PC-3 (cell line): Measurements from ENCODE around the gene CES4A. TPM values are rescaled to one million over a fixed set of nuclear protein-coding genes. Genes with fewer than 3 reads are reported as not detected.

Experiments
- ATAC-seq: fragments of 200-7000 bp; cut with Tn5 transposase; 2 replicates; pipeline ENCODE4 v1.9.1; 2020; ENCODE audit warnings: mild to moderate bottlenecking, moderate library complexity
- BruUV-seq: library from RNA; stranded (reverse); fragments of 400-500 nt; replicated peaks from 2 replicates; lab custom pipeline; 2021; lab: Mats Ljungman, UMichigan
- CTCF ChIA-PET: fragments of 300-600 bp; sonication (Branson Sonifier 250); formaldehyde crosslinking; loops from one replicate; lab custom pipeline; 2022; ENCODE audit warnings: antibody characterized with exemption; lab: Charles Lee
- POLR2A ChIA-PET: fragments of 300-600 bp; sonication (Branson Sonifier 250); formaldehyde crosslinking; loops from one replicate; lab custom pipeline; 2022; ENCODE audit warnings: antibody characterized with exemption; ENCODE audit not compliant: unreplicated experiment; lab: Charles Lee
- DNase-seq: peaks from one replicate; pipeline ENCODE4 v3.0.0-alpha.2; 2015
- H2AFZ ChIP-seq: fragments of 300-600 bp; sonication (generic); 2 replicates; pipeline ENCODE4 v1.6.0; 2016; ENCODE audit warnings: antibody characterized with exemption, low read length
- H3F3A ChIP-seq: fragments of 300-600 bp; sonication (generic); one replicate; pipeline ENCODE4 v1.6.0; 2017; ENCODE audit warnings: antibody characterized with exemption, low read length, control low read depth, mild to moderate bottlenecking; ENCODE audit not compliant: unreplicated experiment
- H3K27ac ChIP-seq: fragments of 300-600 bp; sonication (generic); 2 replicates; pipeline ENCODE4 v1.5.1; 2016; ENCODE audit warnings: mild to moderate bottlenecking, low read length
- H3K27me3 ChIP-seq: fragments of 300-600 bp; sonication (generic); 2 replicates; pipeline ENCODE4 v1.6.1; 2016; ENCODE audit warnings: low read length, mixed read lengths
- H3K36me3 ChIP-seq: fragments of 300-600 bp; sonication (generic); 2 replicates; pipeline ENCODE4 v1.6.1; 2016; ENCODE audit warnings: low read depth, mixed run types, low read length, mixed read lengths
- H3K4me1 ChIP-seq: fragments of 300-600 bp; sonication (generic); 2 replicates; pipeline ENCODE4 v1.5.1; 2016; ENCODE audit warnings: low read length; ENCODE audit not compliant: insufficient read depth
- H3K4me2 ChIP-seq: fragments of 300-600 bp; sonication (generic); 2 replicates; pipeline ENCODE4 v1.6.0; 2016; ENCODE audit warnings: low read length
- H3K4me3 ChIP-seq: fragments of 300-600 bp; sonication (generic); 2 replicates; pipeline ENCODE4 v1.5.1; 2016; ENCODE audit warnings: mild to moderate bottlenecking, low read length, mixed read lengths
- H3K79me2 ChIP-seq: fragments of 300-600 bp; sonication (generic); 2 replicates; pipeline ENCODE4 v1.6.1; 2017; ENCODE audit warnings: low read length, mixed read lengths
- H3K9ac ChIP-seq: fragments of 300-600 bp; sonication (generic); 2 replicates; pipeline ENCODE4 v1.6.0; 2016; ENCODE audit warnings: mild to moderate bottlenecking, low read length
- H3K9me2 ChIP-seq: fragments of 300-600 bp; sonication (generic); replicated peaks from 2 replicates; pipeline ENCODE4 v1.6.1; 2016; ENCODE audit warnings: mixed run types, low read length, mixed read lengths
- H3K9me3 ChIP-seq: fragments of 300-600 bp; sonication (generic); 2 replicates; pipeline ENCODE4 v1.6.1; 2016; ENCODE audit warnings: low read length, mixed read lengths
- H4K20me1 ChIP-seq: fragments of 300-600 bp; sonication (generic); 2 replicates; pipeline ENCODE4 v1.6.1; 2016; ENCODE audit warnings: low read length, mixed read lengths
- EZH2 ChIP-seq: fragments of 300-600 bp; sonication (generic); IDR thresholded peaks from one replicate; pipeline ENCODE4 v1.6.1; 2017; ENCODE audit warnings: antibody characterized with exemption, mild to moderate bottlenecking, low read length; ENCODE audit not compliant: unreplicated experiment
- EZH2phosphoT487 ChIP-seq: fragments of 300-600 bp; sonication (generic); IDR thresholded peaks from 2 replicates; pipeline ENCODE4 v1.6.1; 2018; ENCODE audit warnings: mild to moderate bottlenecking, antibody characterized with exemption, low read length, borderline replicate concordance
- intact Hi-C: fragments of 100-400 bp; cut with micrococcal nuclease; formaldehyde crosslinking; loops from 2 replicates; pipeline ENCODE4 v1.9.0; 2023
- total RNA-seq: library from RNA; depleted of rRNA; stranded (reverse); fragments of >200 nt; gene quantifications from 2 replicates; pipeline ENCODE4 v1.2.3, GENCODE V29; 2014
- TF ChIP-seq, protein P1 (sequence below): fragments of 300-600 bp; sonication (generic); conservative IDR thresholded peaks from 2 replicates; pipeline ENCODE4 v1.5.1; 2017; ENCODE audit warnings: antibody characterized with exemption, low read depth, mild to moderate bottlenecking, low read length

CES4A gene
- total RNA-seq, 1 experiment from 2014 or later, result 2.6 TPM

GRCh38 chr16:66958857-66959703, 29.3 kb upstream of the CES4A start:
- Histone ChIP-seq H3K9me2 (no peaks in the 10 kb centered on the region), H3K4me2 (no peak overlapping the region), H3K36me3 (no peaks in the 10 kb centered on the region), H4K20me1 (no peaks in the 10 kb centered on the region), H3K27me3 (no peaks in the 10 kb centered on the region), H3K9ac (no peak overlapping the region), H3K27ac (no peak overlapping the region), H3K9me3 (no peaks in the 10 kb centered on the region), H3K4me1 (no peaks in the 10 kb centered on the region), H3K79me2 (no peaks in the 10 kb centered on the region), H3K4me3 (no peak overlapping the region), H3F3A (no peaks in the 10 kb centered on the region), H2AFZ (no peak overlapping the region)
- no peak for DNase-seq
- BruUV-seq, result no TSS peak
- intact Hi-C loops, result no loop called here
- TF ChIP-seq EZH2phosphoT487 (no peak), EZH2 (no peak)
- TF ChIP-seq, protein P1, sequence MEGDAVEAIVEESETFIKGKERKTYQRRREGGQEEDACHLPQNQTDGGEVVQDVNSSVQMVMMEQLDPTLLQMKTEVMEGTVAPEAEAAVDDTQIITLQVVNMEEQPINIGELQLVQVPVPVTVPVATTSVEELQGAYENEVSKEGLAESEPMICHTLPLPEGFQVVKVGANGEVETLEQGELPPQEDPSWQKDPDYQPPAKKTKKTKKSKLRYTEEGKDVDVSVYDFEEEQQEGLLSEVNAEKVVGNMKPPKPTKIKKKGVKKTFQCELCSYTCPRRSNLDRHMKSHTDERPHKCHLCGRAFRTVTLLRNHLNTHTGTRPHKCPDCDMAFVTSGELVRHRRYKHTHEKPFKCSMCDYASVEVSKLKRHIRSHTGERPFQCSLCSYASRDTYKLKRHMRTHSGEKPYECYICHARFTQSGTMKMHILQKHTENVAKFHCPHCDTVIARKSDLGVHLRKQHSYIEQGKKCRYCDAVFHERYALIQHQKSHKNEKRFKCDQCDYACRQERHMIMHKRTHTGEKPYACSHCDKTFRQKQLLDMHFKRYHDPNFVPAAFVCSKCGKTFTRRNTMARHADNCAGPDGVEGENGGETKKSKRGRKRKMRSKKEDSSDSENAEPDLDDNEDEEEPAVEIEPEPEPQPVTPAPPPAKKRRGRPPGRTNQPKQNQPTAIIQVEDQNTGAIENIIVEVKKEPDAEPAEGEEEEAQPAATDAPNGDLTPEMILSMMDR, result no peak
- POLR2A ChIA-PET, result interaction anchor here (0.6 kb wide), 1 partner anchor 24 kb away, joined by 3 read pairs; no protein-coding TSS in a partner anchor
- ATAC-seq, result no peak
- CTCF ChIA-PET, result no interaction called here

DNA sequence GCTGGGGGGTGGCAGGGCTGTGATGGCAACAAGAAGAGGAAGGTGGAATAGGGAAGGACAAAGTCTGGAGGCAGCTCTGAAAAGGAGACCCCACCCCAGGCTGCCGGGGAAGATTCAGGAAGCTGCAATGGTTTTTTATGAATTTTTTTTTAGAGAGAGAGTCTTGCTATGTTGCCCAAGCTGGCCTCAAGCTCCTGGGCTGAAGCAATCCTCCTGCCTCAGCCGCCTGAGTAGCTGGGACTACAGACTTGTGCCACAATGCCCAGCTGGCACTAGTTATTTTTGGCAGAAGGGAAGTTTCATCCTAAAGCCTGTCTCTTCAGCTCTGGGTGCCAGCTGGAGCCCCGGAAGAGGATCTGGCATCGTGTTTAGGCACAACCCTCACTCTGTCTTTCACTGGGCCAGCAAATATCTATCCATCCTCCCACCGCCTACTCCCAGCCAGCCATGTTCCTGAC, 28.7 kb upstream of the CES4A start:
- no peak overlapping the region for H3K27ac ChIP-seq
- H3K36me3 ChIP-seq, result no peaks in the 10 kb centered on the region
- no peaks in the 10 kb centered on the region for H4K20me1 ChIP-seq
- H3K79me2 ChIP-seq, result no peaks in the 10 kb centered on the region
- intact Hi-C loops, result no loop called here
- no peaks in the 10 kb centered on the region for H3K4me1 ChIP-seq
- H3F3A ChIP-seq, result no peaks in the 10 kb centered on the region
- H3K4me2 ChIP-seq, result no peak overlapping the region
- CTCF ChIA-PET, result no interaction called here
- no peak overlapping the region for H2AFZ ChIP-seq
- POLR2A ChIA-PET, result interaction anchor here (0.6 kb wide), 1 partner anchor 24 kb away, joined by 3 read pairs; no protein-coding TSS in a partner anchor
- no TSS peak for BruUV-seq
- ATAC-seq (no peak), DNase-seq (no peak)
- H3K9ac ChIP-seq, result no peak overlapping the region
- no peaks in the 10 kb centered on the region for H3K27me3 ChIP-seq
- no peaks in the 10 kb centered on the region for H3K9me2 ChIP-seq
- no peak overlapping the region for H3K4me3 ChIP-seq
- TF ChIP-seq, protein P1, result no peak
- TF ChIP-seq EZH2 (no peak), EZH2phosphoT487 (no peak)
- no peaks in the 10 kb centered on the region for H3K9me3 ChIP-seq

DNA sequence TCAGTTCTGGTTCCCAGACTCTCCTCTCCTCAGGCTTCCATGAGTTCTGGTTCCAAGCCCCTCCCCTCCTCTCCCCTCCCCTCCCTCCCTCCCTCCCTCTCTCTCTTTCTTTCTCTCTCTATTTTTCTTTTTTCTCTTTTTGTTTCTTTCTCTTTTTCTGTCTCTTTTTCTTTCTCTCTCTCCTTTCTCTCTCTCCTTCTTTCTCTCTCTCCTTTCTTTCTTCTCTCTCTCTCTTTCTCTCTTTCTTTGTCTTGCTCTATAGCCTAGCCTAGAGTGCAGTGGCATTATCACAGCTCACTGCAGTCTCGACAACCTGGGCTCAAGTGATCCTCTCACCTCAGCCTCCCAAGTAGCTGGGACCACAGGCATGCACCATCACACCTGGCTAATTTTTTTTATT, 28.1 kb upstream of the CES4A start:
- Histone ChIP-seq H3K4me3 (no peak overlapping the region), H3F3A (no peaks in the 10 kb centered on the region), H3K27me3 (no peaks in the 10 kb centered on the region), H3K9me2 (no peaks in the 10 kb centered on the region), H3K36me3 (no peaks in the 10 kb centered on the region), H3K9ac (no peak overlapping the region), H3K79me2 (no peaks in the 10 kb centered on the region), H3K4me2 (no peak overlapping the region), H3K4me1 (no peaks in the 10 kb centered on the region), H3K9me3 (no peaks in the 10 kb centered on the region), H2AFZ (no peak overlapping the region), H4K20me1 (no peaks in the 10 kb centered on the region), H3K27ac (no peak overlapping the region)
- ATAC-seq (no peak), DNase-seq (no peak)
- POLR2A ChIA-PET, result no interaction called here
- CTCF ChIA-PET, result no interaction called here
- BruUV-seq, result no TSS peak
- TF ChIP-seq EZH2 (no peak), EZH2phosphoT487 (no peak)
- TF ChIP-seq, protein P1, result no peak
- intact Hi-C loops, result no loop called here
